GM18498 (cell line): ENCODE results near the gene TAGLN.
"Not testable (repeated sequence)": the region's sequence is repeated elsewhere in the genome, so short reads cannot be mapped to it uniquely, and the experiment has no call there.

ENCODE experiments used
- ATAC-seq: cut with Tn5 transposase; IDR thresholded peaks from one replicate; pipeline ENCODE4 v1.9.1; 2021; ENCODE audit warnings: mild to moderate bottlenecking, moderate library complexity; ENCODE audit not compliant: unreplicated experiment

The TAGLN gene

GRCh38 chr11:117195258-117195657 lies 3.9 kb upstream of the TAGLN start:
- no peak for ATAC-seq

GRCh38 chr11:117195761-117196160 lies 3.4 kb upstream of the TAGLN start:
- ATAC-seq: no peak

- no peak for ATAC-seq
Measured at GRCh38 chr11:117197006-117197405, 2.2 kb upstream of the TAGLN start.

- no peak for ATAC-seq
Measured at GRCh38 chr11:117197516-117198456, 1.4 kb upstream of the TAGLN start.

GRCh38 chr11:117198613-117199012 lies 557 bp upstream of the TAGLN start:
- no peak for ATAC-seq

GRCh38 chr11:117199916-117200812 lies 994 bp downstream of the TAGLN start:
- no peak for ATAC-seq

- ATAC-seq: no peak
Measured at GRCh38 chr11:117200813-117201657, 1.9 kb downstream of the TAGLN start.

- no peak for ATAC-seq
Measured at GRCh38 chr11:117201658-117202305, 2.6 kb downstream of the TAGLN start.

- ATAC-seq: no peak
Measured at GRCh38 chr11:117202386-117203068, 3.4 kb downstream of the TAGLN start.

- no peak for ATAC-seq
Measured at GRCh38 chr11:117203069-117203407, 3.9 kb downstream of the TAGLN start.

- ATAC-seq: no peak
Measured at GRCh38 chr11:117204283-117205080, 5.3 kb downstream of the TAGLN start.

- no peak for ATAC-seq
Measured at GRCh38 chr11:117205211-117205818, 6.1 kb downstream of the TAGLN start.

- ATAC-seq: not testable (repeated sequence)
Measured at GRCh38 chr11:117206111-117206510, 6.9 kb downstream of the TAGLN start.

- ATAC-seq: not testable (repeated sequence)
Measured at GRCh38 chr11:117206859-117207258, 7.7 kb downstream of the TAGLN start.

- ATAC-seq: not testable (repeated sequence)
Measured at GRCh38 chr11:117207481-117207880, 8.3 kb downstream of the TAGLN start.

GRCh38 chr11:117208710-117209109 lies 9.5 kb downstream of the TAGLN start:
- not testable (repeated sequence) for ATAC-seq

- not testable (repeated sequence) for ATAC-seq
Measured at GRCh38 chr11:117209351-117210125, 10.4 kb downstream of the TAGLN start.

- ATAC-seq: no peak
Measured at GRCh38 chr11:117210620-117211019, 11.4 kb downstream of the TAGLN start.
